Upper lobe of right lung (tissue), 1 donor: ENCODE results near the gene ZNF101. TPM values are rescaled to one million over a fixed set of nuclear protein-coding genes. Genes with fewer than 3 reads are reported as not detected.
A peak's percentile ranks its signal among the peaks of the same experiment; 100 is the strongest.

Source experiments
- ATAC-seq: fragments of 200-7000 bp; cut with Tn5 transposase; one replicate; pipeline ENCODE4 v1.9.1; 2020; ENCODE audit warnings: mild to moderate bottlenecking, moderate library complexity
- DNase-seq: peaks from one replicate; pipeline ENCODE4 v3.0.0-alpha.2; 2020
- H3K27ac ChIP-seq: fragments of 200-600 bp; one replicate; pipeline ENCODE4 v1.8.0; 2022
- H3K27me3 ChIP-seq: fragments of 200-600 bp; one replicate; pipeline ENCODE4 v1.8.0; 2022; ENCODE audit warnings: mild to moderate bottlenecking
- H3K36me3 ChIP-seq: fragments of 200-600 bp; one replicate; pipeline ENCODE4 v1.8.0; 2022
- H3K4me1 ChIP-seq: fragments of 200-600 bp; one replicate; pipeline ENCODE4 v1.8.0; 2022
- H3K4me3 ChIP-seq: fragments of 200-600 bp; one replicate; pipeline ENCODE4 v1.8.0; 2022; ENCODE audit warnings: mild to moderate bottlenecking
- H3K9me3 ChIP-seq: fragments of 200-600 bp; one replicate; pipeline ENCODE4 v1.8.0; 2022
- intact Hi-C: fragments of 100-400 bp; cut with DNase I; formaldehyde crosslinking; loops from one replicate; pipeline ENCODE4 v1.11.0; 2022
- total RNA-seq: library from RNA; stranded (reverse); fragmentation: NEBNext Ultra II Directional; extraction: Animal tissue kit (Norgen Biotek cat#: 25700); gene quantifications from one replicate; pipeline ENCODE4 v1.2.1, GENCODE V29; 2021
- TF ChIP-seq, protein P1 (sequence below): fragments of 200-600 bp; IDR thresholded peaks from one replicate; pipeline ENCODE4 v1.8.0; 2022; ENCODE audit warnings: antibody characterized with exemption
- donor health status: DM: no; HTN: yes; CAD: no; lungs with severe emphysema.

Gene ZNF101
- total RNA-seq, 1 donor from 2014 or later = 11.1 TPM

DNA sequence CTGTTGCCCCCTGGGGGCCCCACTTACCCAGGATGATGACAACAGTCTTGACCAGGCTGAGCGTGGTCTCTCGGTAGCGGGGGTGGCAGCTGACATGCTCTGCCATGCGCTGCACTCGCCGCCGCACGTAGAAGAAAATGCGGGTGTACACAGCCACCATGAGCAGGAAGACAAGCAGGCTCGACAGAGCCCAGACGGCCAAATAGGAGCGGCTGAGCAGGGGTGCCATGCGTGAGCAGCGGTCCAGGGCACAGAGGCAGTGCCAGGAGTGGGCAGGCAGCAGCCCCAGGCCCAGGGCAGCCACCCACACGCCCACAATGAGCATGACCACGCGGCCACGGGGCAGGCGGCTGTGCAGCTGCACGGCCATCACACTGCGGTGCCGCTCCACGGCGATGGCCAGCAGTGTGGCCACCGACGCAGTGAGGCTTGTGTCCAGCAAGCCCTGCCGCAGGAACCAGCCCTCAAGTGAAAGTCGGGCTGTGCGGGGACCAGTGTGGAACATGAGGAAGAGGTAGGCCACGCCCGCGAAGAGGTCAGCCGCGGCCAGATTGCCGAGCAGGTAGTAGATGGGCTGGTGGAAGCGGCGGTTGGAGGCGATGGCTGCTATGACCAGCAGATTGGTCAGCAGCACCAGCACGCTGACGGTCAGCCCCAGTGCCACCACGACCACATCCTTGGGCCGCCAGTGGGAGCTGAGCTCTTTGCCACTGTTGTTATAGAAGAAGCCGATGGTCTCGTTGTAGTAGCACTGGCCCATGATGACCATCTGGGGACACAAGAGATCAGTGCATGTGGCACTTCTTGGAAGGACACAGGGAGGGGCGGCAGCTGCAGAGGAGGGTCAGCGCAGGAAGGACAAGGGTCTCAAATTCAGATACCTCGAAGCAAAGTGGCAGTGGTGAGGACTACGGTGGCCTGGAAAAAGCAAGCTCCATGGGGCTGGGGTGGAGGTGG, 41.8 kb upstream of the ZNF101 start:
- Histone ChIP-seq H3K9me3 (no peaks in the 10 kb centered on the region), H3K4me3 (peak overlapping the region; percentile 58), H3K27me3 (no peaks in the 10 kb centered on the region), H3K4me1 (no peaks in the 10 kb centered on the region), H3K36me3 (no peaks in the 10 kb centered on the region), H3K27ac (peak overlapping the region; percentile 36)
- TF ChIP-seq, protein P1, sequence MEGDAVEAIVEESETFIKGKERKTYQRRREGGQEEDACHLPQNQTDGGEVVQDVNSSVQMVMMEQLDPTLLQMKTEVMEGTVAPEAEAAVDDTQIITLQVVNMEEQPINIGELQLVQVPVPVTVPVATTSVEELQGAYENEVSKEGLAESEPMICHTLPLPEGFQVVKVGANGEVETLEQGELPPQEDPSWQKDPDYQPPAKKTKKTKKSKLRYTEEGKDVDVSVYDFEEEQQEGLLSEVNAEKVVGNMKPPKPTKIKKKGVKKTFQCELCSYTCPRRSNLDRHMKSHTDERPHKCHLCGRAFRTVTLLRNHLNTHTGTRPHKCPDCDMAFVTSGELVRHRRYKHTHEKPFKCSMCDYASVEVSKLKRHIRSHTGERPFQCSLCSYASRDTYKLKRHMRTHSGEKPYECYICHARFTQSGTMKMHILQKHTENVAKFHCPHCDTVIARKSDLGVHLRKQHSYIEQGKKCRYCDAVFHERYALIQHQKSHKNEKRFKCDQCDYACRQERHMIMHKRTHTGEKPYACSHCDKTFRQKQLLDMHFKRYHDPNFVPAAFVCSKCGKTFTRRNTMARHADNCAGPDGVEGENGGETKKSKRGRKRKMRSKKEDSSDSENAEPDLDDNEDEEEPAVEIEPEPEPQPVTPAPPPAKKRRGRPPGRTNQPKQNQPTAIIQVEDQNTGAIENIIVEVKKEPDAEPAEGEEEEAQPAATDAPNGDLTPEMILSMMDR = no peak
- intact Hi-C loops = no loop called here
- DNase-seq = no peak
- no peak for ATAC-seq

DNA sequence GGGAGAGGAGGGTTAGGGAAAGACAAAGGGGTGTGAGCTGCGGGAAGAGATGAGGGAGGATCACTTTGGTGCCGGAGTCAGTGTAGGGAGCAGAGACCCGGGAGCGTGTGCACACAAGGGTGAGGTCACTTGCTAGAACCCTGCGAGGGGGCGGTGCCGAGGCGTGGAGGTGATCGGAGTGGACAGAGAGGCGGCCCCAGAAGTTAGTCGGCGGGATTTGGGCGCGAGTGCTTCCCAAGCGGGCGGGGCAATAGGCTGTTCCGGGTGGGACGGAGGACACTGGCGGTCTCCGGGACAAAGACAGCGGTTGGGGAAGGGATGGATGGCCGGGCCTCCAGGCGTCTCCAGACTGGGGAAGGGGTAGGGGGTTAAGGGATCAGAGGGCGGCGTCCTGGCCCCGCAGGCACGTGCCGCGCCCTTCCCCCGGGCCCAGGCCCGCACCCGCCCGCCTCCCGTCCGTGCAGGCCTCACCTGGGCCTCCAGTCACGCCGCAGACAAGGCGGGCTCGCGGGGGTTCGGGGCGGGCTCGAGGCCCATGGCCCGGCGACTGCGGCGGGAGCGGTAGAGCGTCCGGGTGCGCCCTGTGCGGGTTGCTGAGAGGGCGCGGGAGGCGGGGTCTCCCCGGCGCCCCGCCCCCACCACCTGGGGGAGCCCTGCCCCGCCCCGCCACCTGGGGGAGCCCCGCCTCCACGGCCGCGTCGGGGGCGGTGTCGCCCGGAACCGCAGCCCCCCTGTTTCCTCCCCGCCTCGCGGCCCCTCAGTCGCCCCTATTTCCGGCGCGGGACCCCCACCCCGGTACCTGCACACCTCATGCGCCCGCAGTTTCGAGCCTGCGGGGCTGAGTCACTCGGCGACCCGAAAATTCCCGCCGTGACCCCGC, 40.8 kb upstream of the ZNF101 start, which contains the start of gene LPAR2:
LPAR2 (minus strand) TSS at position 600 of the 880 bp plus-strand sequence. CDS start 945 bp downstream, outside the sequence.
- H3K36me3 ChIP-seq = no peaks in the 10 kb centered on the region
- H3K4me3 ChIP-seq = peak within 1 kb of the TSS; percentile 58
- intact Hi-C loops = no loop called here
- H3K27ac ChIP-seq = peak within 1 kb of the TSS; percentile 36
- peak; percentile 92 for ATAC-seq
- no peaks in the 10 kb centered on the region for H3K4me1 ChIP-seq
- peak; percentile 85 for DNase-seq
- no peaks in the 10 kb centered on the region for H3K9me3 ChIP-seq
- H3K27me3 ChIP-seq = no peaks in the 10 kb centered on the region
- TF ChIP-seq, protein P1 = peak; percentile 8

DNA sequence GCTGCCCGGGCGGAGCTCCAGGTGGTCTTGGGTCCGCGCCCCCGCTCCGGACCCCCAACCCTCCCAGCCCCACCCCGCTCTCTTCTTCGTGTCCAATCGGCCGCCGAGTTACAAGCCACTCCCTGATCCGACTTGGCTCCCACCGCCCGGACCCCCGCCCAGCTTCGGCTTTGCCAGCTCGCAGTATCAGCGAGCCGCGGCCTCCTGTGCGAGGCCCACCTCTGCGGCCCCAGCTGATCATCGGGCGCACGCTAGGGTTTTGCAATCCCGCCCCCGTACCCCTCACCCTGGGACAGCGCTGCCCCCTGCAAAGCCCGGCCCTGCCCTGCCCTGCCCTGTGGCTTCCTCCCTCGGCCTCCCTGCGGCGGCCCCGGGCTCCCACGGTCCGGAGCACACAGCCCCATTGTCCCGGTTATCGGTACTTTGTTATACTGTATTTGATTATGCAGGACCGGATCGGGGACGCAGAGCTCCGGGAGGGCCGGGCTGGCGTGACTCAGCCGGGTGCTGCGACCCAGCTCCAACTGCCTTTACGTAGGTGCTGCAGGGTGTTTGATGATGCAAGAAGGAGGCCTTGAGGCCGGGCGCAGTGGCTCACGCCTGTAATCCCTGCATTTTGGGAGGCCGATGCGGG, 40.0 kb upstream of the ZNF101 start:
- TF ChIP-seq, protein P1 = no peak
- peak; percentile 82 for DNase-seq
- peak overlapping the region; percentile 36 for H3K27ac ChIP-seq
- no peaks in the 10 kb centered on the region for H3K4me1 ChIP-seq
- peaks cover 7% of the 10 kb centered on the region for H3K36me3 ChIP-seq
- intact Hi-C loops = no loop called here
- peak overlapping the region; percentile 58 for H3K4me3 ChIP-seq
- peak; percentile 66 for ATAC-seq
- H3K9me3 ChIP-seq = no peaks in the 10 kb centered on the region
- H3K27me3 ChIP-seq = no peaks in the 10 kb centered on the region

DNA sequence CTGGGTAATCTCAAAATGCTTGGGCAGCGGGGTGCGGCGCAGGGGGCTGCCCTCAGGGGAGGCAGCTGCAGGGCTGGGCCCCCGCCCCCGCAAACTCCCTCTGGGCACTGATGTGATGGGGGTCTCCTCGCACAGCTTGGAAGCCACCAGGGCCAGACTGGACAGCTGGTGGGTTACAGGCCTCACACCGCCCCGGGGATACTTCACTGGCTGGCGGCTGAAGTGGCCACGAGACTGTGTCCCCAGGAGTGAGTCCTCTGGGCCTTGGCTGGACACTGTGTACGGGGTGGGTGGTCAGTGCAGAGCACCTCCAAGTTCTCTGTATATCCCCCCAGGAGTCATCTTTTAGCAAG, 38.6 kb upstream of the ZNF101 start:
- Histone ChIP-seq H3K9me3 (no peaks in the 10 kb centered on the region), H3K4me1 (no peaks in the 10 kb centered on the region), H3K27me3 (no peaks in the 10 kb centered on the region), H3K4me3 (no peak overlapping the region), H3K36me3 (peaks cover 20% of the 10 kb centered on the region), H3K27ac (no peak overlapping the region)
- ATAC-seq = no peak
- TF ChIP-seq, protein P1 = no peak
- intact Hi-C loops = no loop called here
- no peak for DNase-seq

DNA sequence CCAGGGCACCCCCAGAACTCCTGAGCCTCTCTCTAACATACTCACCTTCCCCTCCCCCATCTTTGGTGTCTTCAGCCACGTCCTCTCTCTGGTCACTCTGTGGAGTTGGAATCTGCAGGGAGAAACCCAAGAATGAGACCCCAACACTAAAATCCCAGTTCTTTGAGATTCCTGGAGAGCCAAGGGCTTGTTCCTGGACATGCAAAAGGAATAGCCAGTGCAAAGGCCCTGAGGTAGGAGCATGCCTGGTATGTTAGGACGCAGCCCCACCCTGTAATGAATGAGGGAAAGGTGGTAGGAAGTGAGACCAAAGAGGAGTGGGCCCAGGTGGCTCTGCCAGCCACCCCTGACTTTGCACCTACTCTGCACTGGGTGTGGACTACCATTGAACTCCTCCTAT, 38.2 kb upstream of the ZNF101 start:
- Histone ChIP-seq H3K9me3 (no peaks in the 10 kb centered on the region), H3K4me1 (no peaks in the 10 kb centered on the region), H3K4me3 (no peak overlapping the region), H3K36me3 (peaks cover 24% of the 10 kb centered on the region), H3K27me3 (no peaks in the 10 kb centered on the region), H3K27ac (no peak overlapping the region)
- TF ChIP-seq, protein P1 = no peak
- intact Hi-C loops = no loop called here
- DNase-seq (no peak), ATAC-seq (no peak)
